Testis (tissue), 3 donors: ENCODE measurements around the gene ADAM12. TPM values are rescaled to one million over a fixed set of nuclear protein-coding genes. Genes with fewer than 3 reads are reported as not detected.

ENCODE experiments used
- DNase-seq: peaks from one replicate; pipeline ENCODE4 v3.0.0-alpha.2; 2019
- H3K27ac ChIP-seq, 2 donors: fragments of 200-600 bp; sonication (generic); one replicate each; pipeline ENCODE4 v1.5.1; 2019
- H3K27me3 ChIP-seq: fragments of 200-600 bp; sonication (generic); one replicate; pipeline ENCODE4 v1.5.1; 2019
- H3K36me3 ChIP-seq: fragments of 200-600 bp; sonication (generic); one replicate; pipeline ENCODE4 v1.5.1; 2017; ENCODE audit warnings: low read depth; ENCODE audit errors: missing control alignments
- H3K4me1 ChIP-seq: fragments of 200-600 bp; sonication (generic); one replicate; pipeline ENCODE4 v1.5.1; 2019
- H3K4me3 ChIP-seq, 2 donors: fragments of 200-600 bp; sonication (generic); one replicate each; pipeline ENCODE4 v1.5.1; 2017 to 2019
- H3K9me3 ChIP-seq: fragments of 200-600 bp; sonication (generic); one replicate; pipeline ENCODE4 v1.5.1; 2017
- CTCF ChIP-seq, 3 experiments: fragments of 450-650 bp in 2 of 3; fragments of 200-600 bp in 1 of 3; sonication (generic) in 1 of 3; IDR thresholded peaks; one replicate each; pipeline ENCODE4 v1.5.1; 2016 to 2019; ENCODE audit warnings: antibody characterized with exemption in 3 of 3, mild to moderate bottlenecking in 2 of 3, moderate library complexity in 1 of 3
- POLR2A ChIP-seq: fragments of 450-650 bp; IDR thresholded peaks from one replicate; pipeline ENCODE4 v1.6.1; 2017; ENCODE audit warnings: antibody characterized with exemption, mild to moderate bottlenecking, moderate library complexity
- WGBS, 2 donors: methylation state at CpG; one replicate each; pipeline ENCODE4 v1.1.5; 2018; 5-methylcytosine and 5-hydroxymethylcytosine counted together
- intact Hi-C: fragments of 100-400 bp; cut with DNase I; formaldehyde crosslinking; loops from one replicate; pipeline ENCODE4 v1.15.1; 2023; ENCODE audit warnings: low total_unique reads
- polyA plus RNA-seq: library from polyadenylated mRNA; stranded (reverse); fragments of 350-450 nt; fragmentation: Illumina TruSeq; extraction: RNeasy Lipid Tissue Mini Kit (QIAGEN cat#74804); gene quantifications from one replicate; pipeline ENCODE4 v1.2.3, GENCODE V29; 2014; ENCODE audit warnings: low read depth, low replicate concordance; ENCODE audit not compliant: insufficient read depth
- total RNA-seq, 2 donors: library from RNA; depleted of rRNA; stranded (reverse); fragments of >200 nt; gene quantifications; one replicate each; pipeline ENCODE4 v1.2.3, GENCODE V29; 2016

Gene ADAM12
- total and polyA plus RNA-seq, 3 donors from 2014 or later = 2.8 to 9.2 (median 6.1) TPM

- Histone ChIP-seq H3K27me3 (no peaks in the 10 kb centered on the region), H3K4me3 (no peak overlapping the region), H3K9me3 (no peaks in the 10 kb centered on the region), H3K4me1 (no peaks in the 10 kb centered on the region), H3K27ac (no peak overlapping the region), H3K36me3 (no peaks in the 10 kb centered on the region)
- intact Hi-C loops = no loop called here
- DNase-seq = no peak
- WGBS, 2 donors = 86 to 87% methylated on average over 4 of the region's 4 CpGs
- TF ChIP-seq POLR2A = no peak
- TF ChIP-seq CTCF (IDR thresholded peaks at IDR 0.05) = no peak
Observed at GRCh38 chr10:126163506-126163905, 224.8 kb downstream of the ADAM12 start.

- Histone ChIP-seq H3K9me3 (no peaks in the 10 kb centered on the region), H3K4me1 (no peaks in the 10 kb centered on the region), H3K27ac (no peak overlapping the region), H3K27me3 (no peaks in the 10 kb centered on the region), H3K4me3 (no peak overlapping the region), H3K36me3 (no peaks in the 10 kb centered on the region)
- no peak for TF ChIP-seq POLR2A
- TF ChIP-seq CTCF (IDR thresholded peaks at IDR 0.05) = no peak
- intact Hi-C loops = no loop called here
- no peak for DNase-seq
- 67 to 74% methylated on average over 5 of the region's 5 CpGs for WGBS, 2 donors
Observed at GRCh38 chr10:126161691-126162090, 226.6 kb downstream of the ADAM12 start.

- Histone ChIP-seq H3K4me3 (no peak overlapping the region), H3K36me3 (no peaks in the 10 kb centered on the region), H3K27ac (no peak overlapping the region), H3K4me1 (no peaks in the 10 kb centered on the region), H3K27me3 (no peaks in the 10 kb centered on the region), H3K9me3 (no peaks in the 10 kb centered on the region)
- DNase-seq = no peak
- intact Hi-C loops = no loop called here
- WGBS, 2 donors = 84 to 86% methylated on average over 10 of the region's 10 CpGs
- TF ChIP-seq CTCF (IDR thresholded peaks at IDR 0.05) (no peak), POLR2A (no peak)
Observed at GRCh38 chr10:126160971-126161630, 227.2 kb downstream of the ADAM12 start.

- Histone ChIP-seq H3K4me1 (no peaks in the 10 kb centered on the region), H3K9me3 (no peaks in the 10 kb centered on the region), H3K27ac (no peak overlapping the region), H3K36me3 (no peaks in the 10 kb centered on the region), H3K4me3 (no peak overlapping the region), H3K27me3 (no peaks in the 10 kb centered on the region)
- TF ChIP-seq CTCF (IDR thresholded peaks at IDR 0.05) = no peak
- no peak for DNase-seq
- WGBS, 2 donors = 69 to 74% methylated on average over 5 of the region's 5 CpGs
- intact Hi-C loops = no loop called here
Observed at GRCh38 chr10:126160571-126160970, 227.7 kb downstream of the ADAM12 start.
